Pancreas (tissue), 10 donors: ENCODE data around the gene CDH4. TPM values are rescaled to one million over a fixed set of nuclear protein-coding genes. Genes with fewer than 3 reads are reported as not detected.
A peak's percentile ranks its signal among the peaks of the same experiment; 100 is the strongest.

Experiments used
- ATAC-seq, 4 donors: fragments of 200-7000 bp; cut with Tn5 transposase; one replicate each; pipeline versions ENCODE4 v1.8.0 to v1.9.1; 2020; ENCODE audit warnings: mild to moderate bottlenecking in 4 of 4, moderate library complexity in 4 of 4
- DNase-seq, 6 donors: peaks; one replicate each; pipeline ENCODE4 v3.0.0-alpha.2; 2020
- FAIRE-seq: peaks from 2 replicates; lab custom pipeline; 2012; peaks lifted over from hg19 to GRCh38; lab: Jason Lieb, UNC
- H3K27ac ChIP-seq, 4 donors: fragments of 200-600 bp; sonication (generic); 1 replicate in 3 of 4; 2 replicates in 1 of 4; pipeline versions ENCODE4 v1.5.0 to v1.8.0; 2020
- H3K27me3 ChIP-seq, 4 donors: fragments of 200-600 bp; one replicate each; pipeline ENCODE4 v1.8.0; 2021
- H3K36me3 ChIP-seq, 3 donors: fragments of 200-600 bp; sonication (generic) in 1 of 3; one replicate each; pipeline versions ENCODE4 v1.5.0 to v1.8.0; 2020 to 2021
- H3K4me1 ChIP-seq, 3 donors: fragments of 200-600 bp; one replicate each; pipeline ENCODE4 v1.8.0; 2021
- H3K4me3 ChIP-seq, 4 donors: fragments of 200-600 bp; sonication (generic) in 2 of 4; one replicate each; pipeline versions ENCODE4 v1.5.0 to v1.8.0; 2020 to 2021
- H3K9me3 ChIP-seq, 4 donors: fragments of 200-600 bp; one replicate each; pipeline ENCODE4 v1.8.0; 2021
- WGBS, 2 donors: extraction: QIAGEN DNeasy Blood & Tissue Kit; methylation state at CpG; one replicate each; pipeline ENCODE4 v1.1.7; 2013; 5-methylcytosine and 5-hydroxymethylcytosine counted together
- intact Hi-C, 3 donors: fragments of 100-400 bp; cut with DNase I; formaldehyde crosslinking; loops; one replicate each; pipeline versions ENCODE4 v1.11.1 to v1.14.2; 2022
- polyA plus RNA-seq, 2 donors: library from polyadenylated mRNA; stranded (reverse); fragments of 200-250 nt; gene quantifications; one replicate each; pipeline ENCODE4 v1.2.3, GENCODE V29; 2013
- total RNA-seq, 6 donors: library from RNA; stranded (reverse); fragmentation: NEBNext Ultra II Directional in 4 of 6; extraction: Animal tissue kit (Norgen Biotek cat#: 25700) in 4 of 6; gene quantifications; one replicate each; pipeline versions ENCODE4 v1.2.1 to v1.2.4, GENCODE V29; 2021 to 2023
- TF ChIP-seq, protein P1 (sequence below), 4 donors: fragments of 200-600 bp; sonication (generic) in 3 of 4; IDR thresholded peaks; one replicate each; pipeline versions ENCODE4 v1.5.0 to v1.8.0; 2021; ENCODE audit warnings: antibody characterized with exemption in 4 of 4
- donor health status: healthy with polysubstance abuse.
- donor health status: DM: no; HTN: no; CAD: no; lungs with moderate emphysema.
- donor health status: DM: no; HTN: no; CAD: no.
- donor health status: control.
- donor health status: control.
- donor health status: Bipolar disorder and iron deficiency.
- donor health status: DM: yes; HTN: yes; CAD: no.
- donor health status: DM: no; HTN: no; CAD: no.
- donor health status: DM: no; HTN: no; CAD: no.
- donor health status: DM: yes; HTN: yes; CAD: no.

CDH4 gene
- total and polyA plus RNA-seq, 8 donors: 0.04 to 1.4 (median 0.27) TPM

DNA sequence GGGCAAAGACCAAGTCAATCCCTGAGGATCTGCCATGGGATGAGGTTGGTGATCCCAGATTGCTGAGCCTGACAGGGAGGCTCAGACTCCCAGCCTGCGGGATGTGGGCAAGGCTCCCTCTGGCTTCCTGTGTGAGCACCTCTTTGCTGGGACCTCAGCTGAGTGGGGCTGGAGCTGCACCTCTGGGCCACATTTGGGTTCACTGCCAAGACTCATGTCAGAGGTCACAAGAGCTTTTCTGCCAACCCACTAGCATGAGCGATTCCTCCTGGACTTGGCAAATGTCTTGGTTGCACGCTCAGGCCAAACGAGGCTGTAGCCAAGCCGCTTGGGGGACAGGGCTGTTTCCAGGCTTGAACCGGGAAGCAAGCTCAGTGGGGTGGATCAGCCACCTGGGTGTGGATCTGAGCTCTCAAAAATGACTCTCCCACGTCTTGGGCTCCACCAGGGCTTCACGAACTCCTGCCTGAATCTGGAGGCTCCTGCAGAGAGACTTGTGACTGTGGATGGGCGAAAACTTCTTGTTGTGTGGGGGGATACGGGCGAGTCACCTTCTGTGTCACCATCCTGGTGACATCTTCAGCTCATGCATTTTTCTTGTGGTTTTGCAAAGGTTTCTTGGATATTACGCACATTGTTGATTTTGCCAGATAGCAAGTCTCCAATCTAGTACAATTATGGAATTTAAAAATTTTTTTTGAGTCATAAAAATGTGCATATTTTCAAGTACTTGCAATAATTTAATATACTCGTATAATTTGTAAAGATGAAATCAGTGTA is 359.5 kb downstream of the CDH4 start:
- no peaks in the 10 kb centered on the region for H3K27me3 ChIP-seq
- intact Hi-C loops: no loop called here
- 74 to 76% methylated on average over 13 of the region's 13 CpGs for WGBS, 2 donors
- TF ChIP-seq, protein P1, sequence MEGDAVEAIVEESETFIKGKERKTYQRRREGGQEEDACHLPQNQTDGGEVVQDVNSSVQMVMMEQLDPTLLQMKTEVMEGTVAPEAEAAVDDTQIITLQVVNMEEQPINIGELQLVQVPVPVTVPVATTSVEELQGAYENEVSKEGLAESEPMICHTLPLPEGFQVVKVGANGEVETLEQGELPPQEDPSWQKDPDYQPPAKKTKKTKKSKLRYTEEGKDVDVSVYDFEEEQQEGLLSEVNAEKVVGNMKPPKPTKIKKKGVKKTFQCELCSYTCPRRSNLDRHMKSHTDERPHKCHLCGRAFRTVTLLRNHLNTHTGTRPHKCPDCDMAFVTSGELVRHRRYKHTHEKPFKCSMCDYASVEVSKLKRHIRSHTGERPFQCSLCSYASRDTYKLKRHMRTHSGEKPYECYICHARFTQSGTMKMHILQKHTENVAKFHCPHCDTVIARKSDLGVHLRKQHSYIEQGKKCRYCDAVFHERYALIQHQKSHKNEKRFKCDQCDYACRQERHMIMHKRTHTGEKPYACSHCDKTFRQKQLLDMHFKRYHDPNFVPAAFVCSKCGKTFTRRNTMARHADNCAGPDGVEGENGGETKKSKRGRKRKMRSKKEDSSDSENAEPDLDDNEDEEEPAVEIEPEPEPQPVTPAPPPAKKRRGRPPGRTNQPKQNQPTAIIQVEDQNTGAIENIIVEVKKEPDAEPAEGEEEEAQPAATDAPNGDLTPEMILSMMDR (IDR thresholded peaks at IDR 0.05): no peak
- H3K36me3 ChIP-seq: no peaks in the 10 kb centered on the region
- no peak overlapping the region for H3K4me3 ChIP-seq
- no peak overlapping the region for H3K27ac ChIP-seq
- no peaks in the 10 kb centered on the region for H3K9me3 ChIP-seq
- ATAC-seq: no peak
- H3K4me1 ChIP-seq: no peaks in the 10 kb centered on the region
- DNase-seq: no peak
- no peak for FAIRE-seq

GRCh38 chr20:61613917-61614705 is 362.1 kb downstream of the CDH4 start:
- TF ChIP-seq, protein P1 (IDR thresholded peaks at IDR 0.05): no peak
- Histone ChIP-seq H3K27ac (no peak overlapping the region), H3K4me3 (no peak overlapping the region), H3K27me3 (peaks cover 0 to 2% (median 0%) of the 10 kb centered on the region in 4 donors), H3K4me1 (no peaks in the 10 kb centered on the region), H3K9me3 (no peaks in the 10 kb centered on the region), H3K36me3 (no peaks in the 10 kb centered on the region)
- FAIRE-seq: no peak
- intact Hi-C loops: no loop called here
- 21 to 22% methylated on average over 13 of the region's 13 CpGs for WGBS, 2 donors
- DNase-seq: peak in 3 of 6 donors; percentile 27 to 53 (median 41)
- peak; percentile 67 to 92 (median 79) for ATAC-seq

- ATAC-seq (no peak), DNase-seq (no peak), FAIRE-seq (no peak)
- no peaks in the 10 kb centered on the region for H3K4me1 ChIP-seq
- no peak overlapping the region for H3K4me3 ChIP-seq
- intact Hi-C loops: no loop called here
- no peak overlapping the region for H3K27ac ChIP-seq
- no peaks in the 10 kb centered on the region for H3K9me3 ChIP-seq
- no peaks in the 10 kb centered on the region for H3K36me3 ChIP-seq
- H3K27me3 ChIP-seq: peaks cover 0 to 2% (median 0%) of the 10 kb centered on the region in 4 donors
- TF ChIP-seq, protein P1 (IDR thresholded peaks at IDR 0.05): no peak
- 79 to 87% methylated on average over 2 of the region's 2 CpGs for WGBS, 2 donors
These were observed 362.6 kb downstream of the CDH4 start for GRCh38 chr20:61614706-61615100.

- H3K36me3 ChIP-seq: no peaks in the 10 kb centered on the region
- WGBS, 2 donors: 91 to 94% methylated on average over 15 of the region's 15 CpGs
- H3K27ac ChIP-seq: no peak overlapping the region
- H3K27me3 ChIP-seq: peaks cover 0 to 2% (median 0%) of the 10 kb centered on the region in 4 donors
- TF ChIP-seq, protein P1 (IDR thresholded peaks at IDR 0.05): no peak
- no peaks in the 10 kb centered on the region for H3K9me3 ChIP-seq
- no peak overlapping the region for H3K4me3 ChIP-seq
- DNase-seq: no peak
- intact Hi-C loops: no loop called here
- H3K4me1 ChIP-seq: no peaks in the 10 kb centered on the region
- no peak for FAIRE-seq
- ATAC-seq: no peak
These were observed 363.7 kb downstream of the CDH4 start for GRCh38 chr20:61615806-61616205.
